CD4-positive, alpha-beta T cell (primary cell): ENCODE data around the gene KIF26A. TPM values are rescaled to one million over a fixed set of nuclear protein-coding genes. Genes with fewer than 3 reads are reported as not detected.
A peak's percentile ranks its signal among the peaks of the same experiment; 100 is the strongest.

Experiments
- ATAC-seq: fragments of 200-7000 bp; cut with Tn5 transposase; one replicate; pipeline ENCODE4 v1.10.0; 2022; ENCODE audit warnings: mild to moderate bottlenecking; ENCODE audit not compliant: poor library complexity
- CTCF ChIA-PET: fragments of 350-600 bp; sonication (Branson Sonifier 250); formaldehyde crosslinking; loops from one replicate; lab custom pipeline; 2021; ENCODE audit warnings: antibody characterized with exemption, inconsistent platforms; lab: Charles Lee
- POLR2A ChIA-PET: fragments of 350-600 bp; sonication (Branson Sonifier 250); formaldehyde crosslinking; loops from one replicate; lab custom pipeline; 2021; ENCODE audit warnings: antibody characterized with exemption, inconsistent platforms; lab: Charles Lee
- DNase-seq, 14 experiments: peaks; one replicate each; pipeline ENCODE4 v3.0.0-alpha.2; 2013 to 2020; ENCODE audit warnings: mixed read lengths in 2 of 14
- H3K27ac ChIP-seq, 2 donors: one replicate each; pipeline versions ENCODE4 v1.5.1 to v1.7.0; 2013; ENCODE audit warnings: low read length in 2 of 2, low read depth in 1 of 2, mild to moderate bottlenecking in 1 of 2
- H3K27me3 ChIP-seq, 2 experiments: 1 replicate in 1 of 2; 2 replicates in 1 of 2; pipeline versions ENCODE4 v1.6.1 to v1.7.0; 2013; ENCODE audit warnings: low read length in 2 of 2, control low read depth in 1 of 2, mild to moderate bottlenecking in 1 of 2, moderate library complexity in 1 of 2; ENCODE audit not compliant: insufficient read depth in 2 of 2, control insufficient read depth in 1 of 2
- H3K36me3 ChIP-seq: one replicate; pipeline ENCODE4 v1.6.1; 2013; ENCODE audit warnings: low read length, control low read depth; ENCODE audit not compliant: insufficient read depth
- H3K4me1 ChIP-seq: one replicate; pipeline ENCODE4 v1.6.1; 2013; ENCODE audit warnings: low read length, control low read depth; ENCODE audit not compliant: insufficient read depth
- H3K4me3 ChIP-seq: one replicate; pipeline ENCODE4 v1.5.1; 2013; ENCODE audit warnings: mild to moderate bottlenecking, low read length, moderate library complexity
- H3K9me3 ChIP-seq, 2 experiments: 1 replicate in 1 of 2; 2 replicates in 1 of 2; pipeline versions ENCODE4 v1.6.1 to v1.7.0; 2013; ENCODE audit warnings: low read length in 2 of 2, mild to moderate bottlenecking in 2 of 2, control low read depth in 1 of 2, moderate library complexity in 1 of 2; ENCODE audit not compliant: control insufficient read depth in 1 of 2, insufficient read depth in 1 of 2
- H3K27ac Mint-ChIP-seq: one replicate; pipeline ENCODE4 v1.8.0; 2020; ENCODE audit warnings: mixed read lengths
- H3K27me3 Mint-ChIP-seq: one replicate; pipeline ENCODE4 v1.8.0; 2021; ENCODE audit warnings: mixed read lengths
- H3K36me3 Mint-ChIP-seq: one replicate; pipeline ENCODE4 v1.8.0; 2021; ENCODE audit warnings: low read depth, mixed read lengths
- H3K4me1 Mint-ChIP-seq: one replicate; pipeline ENCODE4 v1.8.0; 2021; ENCODE audit warnings: low read depth, mixed read lengths
- H3K4me3 Mint-ChIP-seq: one replicate; pipeline ENCODE4 v1.8.0; 2020; ENCODE audit warnings: mild to moderate bottlenecking, mixed read lengths
- H3K9me3 Mint-ChIP-seq: one replicate; pipeline ENCODE4 v1.8.0; 2020; ENCODE audit warnings: mixed read lengths
- intact Hi-C, 2 experiments: fragments of 100-400 bp; cut with DNase I in 1 of 2; cut with micrococcal nuclease in 1 of 2; formaldehyde crosslinking; loops; one replicate each; pipeline versions ENCODE4 v1.15.1 to v1.9.0; 2023 to 2025; cut with DNase I, micrococcal nuclease
- total RNA-seq, 174 experiments: library from RNA in 2 of 174; stranded (reverse) in 2 of 174; gene quantifications; one replicate each; pipeline ENCODE4 v1.2.3 and lab custom pipeline; 2021 to 2026
- TF ChIP-seq, protein P1 (sequence below): fragments of 200-600 bp; IDR thresholded peaks from one replicate; pipeline ENCODE4 v1.8.0; 2022; ENCODE audit warnings: antibody characterized with exemption, mild to moderate bottlenecking

Gene KIF26A
- total RNA-seq, 2 experiments from 2014 or later: 0.25 to 0.31 TPM

DNA sequence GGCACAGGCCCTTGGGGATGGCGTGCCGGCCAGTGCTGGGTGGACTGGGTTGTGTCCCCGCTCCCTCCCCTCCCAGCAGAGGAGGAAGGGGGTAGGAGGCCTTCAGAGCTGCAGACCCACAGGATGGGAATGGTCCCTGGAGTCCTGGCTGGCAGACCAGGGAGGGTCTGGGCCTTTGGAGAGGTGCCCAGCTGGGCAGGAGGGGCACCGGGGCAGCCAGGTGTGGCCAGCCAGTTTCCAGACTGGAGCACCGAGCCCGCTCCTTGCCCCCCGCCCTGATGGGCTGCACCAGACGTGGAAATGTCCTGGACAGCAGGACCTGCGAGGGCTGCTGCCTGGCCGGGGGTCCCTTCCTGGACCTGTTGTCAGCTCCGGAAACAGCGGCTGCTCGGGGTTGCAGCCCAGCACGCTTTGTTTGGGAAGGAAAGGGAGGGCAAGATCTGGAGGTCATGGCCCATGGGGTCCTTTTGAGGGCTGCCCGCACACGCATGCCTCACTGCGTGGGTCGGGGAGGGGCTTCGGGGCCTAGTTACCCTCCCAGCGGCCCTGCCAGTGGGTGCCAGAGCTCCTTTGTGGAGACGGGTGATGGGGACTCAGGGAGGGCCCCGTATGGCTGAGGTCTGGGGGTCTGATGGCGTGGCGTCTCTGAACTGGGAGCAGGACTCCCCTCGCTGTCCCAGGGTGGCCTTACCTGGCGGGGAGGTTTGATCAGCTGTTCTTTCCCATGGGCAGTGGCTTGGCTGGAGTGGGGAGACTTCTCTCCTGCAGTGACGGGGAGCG is 9.1 kb downstream of the KIF26A start:
- Histone ChIP-seq H3K4me3 (no peak overlapping the region), H3K27ac (no peak overlapping the region), H3K9me3 (peaks cover 0 to 9% of the 10 kb centered on the region in 2 experiments), H3K27me3 (peaks cover 0 to 4% of the 10 kb centered on the region in 2 experiments), H3K4me1 (peaks cover 5% of the 10 kb centered on the region), H3K36me3 (no peaks in the 10 kb centered on the region)
- Mint-ChIP-seq H3K4me3 (no peak overlapping the region), H3K36me3 (no peaks in the 10 kb centered on the region), H3K27me3 (no peaks in the 10 kb centered on the region), H3K9me3 (no peaks in the 10 kb centered on the region), H3K27ac (no peak overlapping the region), H3K4me1 (no peaks in the 10 kb centered on the region)
- peak in 1 of 14 experiments; percentile 3 for DNase-seq
- CTCF ChIA-PET: no interaction called here
- intact Hi-C loops: no loop called here
- POLR2A ChIA-PET: no interaction called here
- no peak for ATAC-seq
- TF ChIP-seq, protein P1, sequence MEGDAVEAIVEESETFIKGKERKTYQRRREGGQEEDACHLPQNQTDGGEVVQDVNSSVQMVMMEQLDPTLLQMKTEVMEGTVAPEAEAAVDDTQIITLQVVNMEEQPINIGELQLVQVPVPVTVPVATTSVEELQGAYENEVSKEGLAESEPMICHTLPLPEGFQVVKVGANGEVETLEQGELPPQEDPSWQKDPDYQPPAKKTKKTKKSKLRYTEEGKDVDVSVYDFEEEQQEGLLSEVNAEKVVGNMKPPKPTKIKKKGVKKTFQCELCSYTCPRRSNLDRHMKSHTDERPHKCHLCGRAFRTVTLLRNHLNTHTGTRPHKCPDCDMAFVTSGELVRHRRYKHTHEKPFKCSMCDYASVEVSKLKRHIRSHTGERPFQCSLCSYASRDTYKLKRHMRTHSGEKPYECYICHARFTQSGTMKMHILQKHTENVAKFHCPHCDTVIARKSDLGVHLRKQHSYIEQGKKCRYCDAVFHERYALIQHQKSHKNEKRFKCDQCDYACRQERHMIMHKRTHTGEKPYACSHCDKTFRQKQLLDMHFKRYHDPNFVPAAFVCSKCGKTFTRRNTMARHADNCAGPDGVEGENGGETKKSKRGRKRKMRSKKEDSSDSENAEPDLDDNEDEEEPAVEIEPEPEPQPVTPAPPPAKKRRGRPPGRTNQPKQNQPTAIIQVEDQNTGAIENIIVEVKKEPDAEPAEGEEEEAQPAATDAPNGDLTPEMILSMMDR: no peak

DNA sequence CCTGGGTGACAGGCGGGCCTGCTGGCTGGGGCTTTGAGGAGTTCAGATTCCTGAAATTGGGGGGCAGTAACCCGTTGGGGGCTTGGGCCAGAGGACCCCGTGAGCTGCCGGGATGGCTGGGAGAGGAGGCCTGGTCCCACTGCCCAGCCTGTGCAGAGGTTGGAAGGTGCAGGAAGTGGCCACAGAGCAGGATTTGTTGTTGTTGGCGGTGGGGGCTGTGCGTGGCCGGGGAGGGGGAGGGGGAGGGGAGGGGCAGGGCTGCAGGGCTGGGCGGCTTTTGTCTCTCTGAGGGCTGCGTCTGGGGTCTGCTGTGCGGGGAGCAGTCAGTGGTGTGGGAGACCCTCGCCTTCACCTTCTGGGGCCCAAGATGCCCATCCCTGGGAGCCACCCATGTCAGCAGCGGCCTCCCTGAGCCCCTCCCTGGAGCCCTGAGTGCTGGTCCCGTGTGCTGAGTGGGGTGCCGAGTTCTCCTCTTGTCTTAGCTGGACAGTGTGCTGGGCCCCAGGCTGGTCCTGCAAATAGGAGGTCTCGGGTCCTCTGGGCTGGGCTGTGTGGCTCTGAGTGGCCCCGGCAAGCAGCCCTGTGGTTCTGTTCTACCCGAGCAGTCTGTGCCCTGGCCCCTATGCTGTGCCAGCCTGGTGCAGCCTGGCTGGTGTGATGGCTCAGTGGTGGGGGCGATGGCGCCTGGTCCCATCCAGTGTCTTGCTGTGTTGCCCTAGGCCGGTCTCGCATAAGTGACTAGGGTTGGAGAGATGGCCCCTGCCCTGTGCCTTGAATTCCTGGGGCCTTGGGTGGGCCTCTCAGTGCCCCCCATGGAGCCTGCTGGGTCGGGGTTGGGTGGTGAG is 10.3 kb downstream of the KIF26A start:
- Histone ChIP-seq H3K36me3 (no peaks in the 10 kb centered on the region), H3K4me1 (peaks cover 12% of the 10 kb centered on the region), H3K9me3 (peaks cover 0 to 9% of the 10 kb centered on the region in 2 experiments), H3K27me3 (peaks cover 0 to 4% of the 10 kb centered on the region in 2 experiments), H3K27ac (no peak overlapping the region), H3K4me3 (no peak overlapping the region)
- intact Hi-C loops: no loop called here
- ATAC-seq (no peak), DNase-seq (no peak)
- H3K36me3 Mint-ChIP-seq: no peaks in the 10 kb centered on the region
- no peaks in the 10 kb centered on the region for H3K9me3 Mint-ChIP-seq
- H3K27me3 Mint-ChIP-seq: no peaks in the 10 kb centered on the region
- no peaks in the 10 kb centered on the region for H3K4me1 Mint-ChIP-seq
- ChIA-PET POLR2A (no interaction called here), CTCF (no interaction called here)
- TF ChIP-seq, protein P1: no peak
- H3K27ac Mint-ChIP-seq: no peak overlapping the region
- H3K4me3 Mint-ChIP-seq: no peak overlapping the region

DNA sequence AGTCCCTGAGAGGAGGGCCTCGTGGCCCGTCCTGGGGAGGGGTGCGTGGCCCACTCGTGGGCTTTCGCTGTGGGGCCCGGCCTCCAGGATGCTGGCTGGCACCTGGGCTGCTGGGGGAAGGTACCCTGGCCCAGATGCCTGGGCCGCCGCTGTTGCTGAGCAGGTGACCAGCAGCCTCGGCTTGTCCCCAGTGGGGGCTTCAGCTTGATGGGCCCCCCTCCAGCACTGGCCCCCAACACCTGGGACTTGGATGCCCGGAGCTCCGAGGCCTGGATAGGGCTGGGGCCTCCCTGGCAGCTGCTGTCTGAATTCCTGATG is 10.8 kb downstream of the KIF26A start:
- CTCF ChIA-PET: no interaction called here
- Mint-ChIP-seq H3K36me3 (no peaks in the 10 kb centered on the region), H3K9me3 (no peaks in the 10 kb centered on the region)

More for the DNA sequence above, 10.8 kb downstream of the KIF26A start:
- no peak for DNase-seq
- intact Hi-C loops: no loop called here
- Mint-ChIP-seq H3K27ac (no peak overlapping the region), H3K4me3 (no peak overlapping the region), H3K27me3 (no peaks in the 10 kb centered on the region), H3K4me1 (no peaks in the 10 kb centered on the region)
- ATAC-seq: no peak
- Histone ChIP-seq H3K4me3 (no peak overlapping the region), H3K36me3 (no peaks in the 10 kb centered on the region), H3K4me1 (peaks cover 12% of the 10 kb centered on the region), H3K27ac (no peak overlapping the region), H3K9me3 (peaks cover 0 to 9% of the 10 kb centered on the region in 2 experiments), H3K27me3 (peaks cover 0 to 4% of the 10 kb centered on the region in 2 experiments)
- POLR2A ChIA-PET: no interaction called here
- TF ChIP-seq, protein P1: no peak
